Fibroblast of villous mesenchyme (primary cell): Measurements from ENCODE around the gene CFAP157. TPM values are rescaled to one million over a fixed set of nuclear protein-coding genes. Genes with fewer than 3 reads are reported as not detected.

Experiments
- DNase-seq: peaks from one replicate; pipeline ENCODE4 v3.0.0-alpha.2; 2010; ENCODE audit warnings: low read depth
- H3K4me3 ChIP-seq: 2 replicates; pipeline ENCODE4 v1.5.1; 2011; ENCODE audit warnings: low read depth, mild to moderate bottlenecking, low read length
- CTCF ChIP-seq: IDR thresholded peaks from 2 replicates; pipeline ENCODE4 v1.5.1; 2012; ENCODE audit warnings: low read depth, mild to moderate bottlenecking, low read length; ENCODE audit not compliant: insufficient read depth
- total RNA-seq: library from RNA; depleted of rRNA; stranded (reverse); fragments of >200 nt; gene quantifications from 2 replicates; pipeline ENCODE4 v1.2.3, GENCODE V29; 2012

The CFAP157 gene
- total RNA-seq, 1 donor = under 0.01 TPM

DNA sequence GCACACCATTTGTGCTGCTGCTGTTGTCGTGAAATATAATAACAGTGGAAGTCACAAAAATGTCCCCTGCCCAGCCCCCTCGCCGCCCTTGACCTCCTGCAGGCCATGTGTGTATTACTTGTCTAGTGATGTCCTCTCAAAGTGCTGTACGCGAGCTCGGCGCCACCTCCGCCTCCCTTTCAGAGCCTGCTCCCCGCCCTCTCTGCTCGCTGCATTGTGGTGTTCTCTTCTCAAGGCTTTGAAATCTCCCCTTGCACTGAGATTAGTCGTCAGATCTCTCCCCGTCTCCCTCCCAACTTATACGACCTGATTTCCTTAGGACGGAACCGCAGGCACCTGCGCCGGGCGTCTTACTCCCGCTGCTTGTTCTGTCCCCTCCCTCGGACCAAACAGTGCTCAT lies 14.7 kb upstream of the CFAP157 start:
- TF ChIP-seq CTCF = no peak
- H3K4me3 ChIP-seq = no peak overlapping the region
- DNase-seq = no peak

DNA sequence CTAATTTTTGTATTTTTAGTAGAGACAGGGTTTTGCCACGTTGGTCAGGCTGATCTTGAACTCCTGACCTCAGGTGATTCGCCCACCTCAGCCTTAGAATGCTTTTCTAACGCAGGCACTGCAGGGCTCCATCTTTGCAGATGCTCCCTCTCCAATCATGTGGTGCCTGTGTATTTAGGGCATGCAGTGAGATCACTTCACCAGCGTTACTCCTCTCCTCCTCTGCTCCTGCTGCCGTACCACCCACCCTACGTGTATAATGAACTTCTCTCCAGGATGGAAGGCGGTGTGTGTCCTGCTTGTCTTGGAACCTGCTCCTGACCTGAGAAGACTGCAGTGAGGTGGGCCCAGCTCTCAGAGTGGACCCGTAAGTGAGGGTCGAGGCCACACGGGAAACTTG lies 13.6 kb upstream of the CFAP157 start:
- no peak for DNase-seq
- H3K4me3 ChIP-seq = no peak overlapping the region
- no peak for TF ChIP-seq CTCF

DNA sequence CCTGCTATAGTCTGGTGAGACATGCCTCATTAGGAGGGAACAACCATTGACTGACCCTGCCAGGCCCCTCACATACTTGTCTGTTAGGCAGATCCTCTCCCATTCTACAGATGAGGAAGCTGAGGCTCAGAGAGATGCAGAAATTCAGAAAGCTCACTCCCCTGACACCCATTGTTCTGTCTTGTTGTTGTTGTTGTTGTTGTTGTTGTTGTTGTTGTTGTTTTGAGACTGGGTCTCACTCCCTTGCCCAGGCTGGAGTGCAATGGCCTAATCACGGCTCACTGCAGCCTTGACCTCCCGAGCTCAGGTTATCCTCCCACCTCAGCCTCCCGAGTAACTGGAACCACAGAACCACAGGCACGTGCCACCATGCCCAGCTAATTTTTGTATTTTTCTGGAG lies 13.1 kb upstream of the CFAP157 start:
- no peak for TF ChIP-seq CTCF
- no peak overlapping the region for H3K4me3 ChIP-seq
- no peak for DNase-seq

DNA sequence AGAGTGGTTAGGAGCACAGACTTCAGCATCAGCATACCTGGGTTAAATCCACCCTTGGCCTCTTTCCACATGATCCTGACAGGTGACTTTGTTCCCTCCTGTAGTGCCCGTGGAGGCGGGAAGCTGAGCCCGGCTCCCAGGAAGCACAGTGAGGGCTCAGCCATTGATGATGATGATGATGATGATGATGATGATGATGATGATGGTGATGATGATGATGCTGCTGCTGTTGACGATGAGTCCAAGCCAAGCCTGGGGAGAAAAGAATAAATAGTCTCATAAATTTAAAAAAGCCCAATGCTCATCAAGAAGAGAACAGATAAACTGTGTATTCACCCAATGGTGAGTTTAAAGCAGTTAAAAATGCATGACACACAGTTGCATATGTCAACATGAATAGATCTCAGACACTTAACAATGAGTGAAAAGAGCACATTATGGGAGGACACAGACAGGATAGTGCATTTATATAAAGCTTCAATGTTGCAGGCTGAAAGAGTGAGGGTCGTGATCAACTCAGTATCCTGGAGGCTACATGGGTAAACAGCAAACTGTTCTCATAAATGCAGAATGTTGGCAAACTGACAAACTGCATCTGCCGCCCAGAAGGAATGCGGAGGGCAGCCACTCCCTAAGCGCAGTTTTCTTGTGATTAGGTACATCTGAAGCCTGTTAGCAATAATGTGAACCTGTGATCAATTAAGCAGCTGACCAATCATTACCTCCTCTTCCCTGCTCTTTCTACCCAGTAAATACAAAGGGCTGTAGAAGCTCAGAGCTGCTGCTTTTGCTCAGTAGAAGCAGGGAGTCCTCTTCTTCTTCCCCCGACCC lies 11.7 kb upstream of the CFAP157 start:
- DNase-seq = no peak
- TF ChIP-seq CTCF = no peak
- no peak overlapping the region for H3K4me3 ChIP-seq

DNA sequence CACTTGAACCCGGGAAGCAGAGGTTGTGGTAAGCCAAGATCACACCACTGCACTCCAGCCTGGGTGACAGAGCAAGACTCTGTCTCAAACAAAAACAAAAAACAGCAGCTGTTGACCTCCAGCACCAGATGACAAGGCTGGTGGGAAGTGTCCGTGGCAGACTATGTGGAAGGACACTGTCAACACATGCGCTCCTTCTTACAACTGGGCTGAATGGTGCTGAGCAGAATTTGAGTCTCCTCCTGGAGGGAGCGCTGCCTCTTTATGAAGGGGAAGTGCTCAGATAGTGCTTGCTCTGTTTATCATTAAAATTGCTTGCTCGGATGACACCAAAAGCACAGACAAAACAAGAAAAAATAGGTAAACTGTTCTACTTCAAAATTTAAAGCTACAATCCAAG lies 9.2 kb upstream of the CFAP157 start:
- peak; percentile 14 for DNase-seq
- H3K4me3 ChIP-seq = no peak overlapping the region
- no peak for TF ChIP-seq CTCF

DNA sequence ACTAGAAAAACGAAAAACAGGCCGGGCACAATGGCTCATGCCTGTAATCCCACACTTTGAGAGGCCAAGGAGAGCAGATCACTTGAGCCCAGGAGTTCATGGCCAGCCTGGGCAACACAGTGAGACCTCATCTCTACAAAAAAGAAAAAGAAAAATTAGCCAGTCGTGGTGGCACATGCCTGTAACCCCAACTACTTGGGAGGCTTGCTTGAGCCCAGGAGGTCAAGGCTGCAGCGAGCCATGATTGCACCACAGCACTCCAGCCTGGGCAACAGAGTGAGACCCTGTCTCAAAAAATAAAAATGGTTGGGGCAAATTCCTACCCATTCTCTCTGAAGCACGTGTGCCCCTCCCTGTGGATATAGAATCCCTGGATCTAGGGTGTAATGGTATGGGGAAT lies 8.4 kb upstream of the CFAP157 start:
- TF ChIP-seq CTCF = no peak
- DNase-seq = no peak
- H3K4me3 ChIP-seq = no peak overlapping the region
